Measurements from ENCODE around the gene KRTAP5-5. TPM values are rescaled to one million over a fixed set of nuclear protein-coding genes. Genes with fewer than 3 reads are reported as not detected.

Gene KRTAP5-5
- total RNA-seq, 4 donors from 2014 or later: not detected

DNA sequence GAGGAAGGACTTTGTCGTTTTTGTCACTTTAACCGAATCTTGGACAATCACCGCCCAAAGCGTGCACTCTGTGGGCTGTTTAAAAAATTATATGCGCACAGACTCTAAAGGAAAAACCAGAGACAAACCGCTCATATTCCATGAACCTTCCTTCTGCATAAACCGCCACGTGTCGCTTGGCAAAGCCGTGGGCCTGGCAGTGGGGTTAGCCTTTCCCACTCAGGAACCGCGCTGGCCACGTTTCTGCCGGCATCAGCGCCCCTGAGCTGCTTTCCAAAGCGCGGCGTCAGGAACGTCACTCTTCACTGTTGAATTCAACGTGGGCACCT is 22.8 kb downstream of the KRTAP5-5 start:
- Histone ChIP-seq H3K9me3 (no peaks in the 10 kb centered on the region), H3K27ac (replicated peaks in 1 of 4) (no peak overlapping the region), H3K4me3 (no peak overlapping the region), H3K36me3 (no peaks in the 10 kb centered on the region), H3K27me3 (peaks cover 0 to 31% (median 0%) of the 10 kb centered on the region in 4 donors), H3K4me1 (peaks cover 0 to 9% (median 8%) of the 10 kb centered on the region in 4 donors)
- no peak for DNase-seq (ENCODE audit: extremely low spot score)
- TF ChIP-seq EP300 (IDR thresholded peaks at IDR 0.05) (no peak), POLR2AphosphoS5 (IDR thresholded peaks at IDR 0.05) (no peak), POLR2A (IDR thresholded peaks at IDR 0.05; ENCODE audit: low read depth) (no peak)
- TF ChIP-seq, protein P1, sequence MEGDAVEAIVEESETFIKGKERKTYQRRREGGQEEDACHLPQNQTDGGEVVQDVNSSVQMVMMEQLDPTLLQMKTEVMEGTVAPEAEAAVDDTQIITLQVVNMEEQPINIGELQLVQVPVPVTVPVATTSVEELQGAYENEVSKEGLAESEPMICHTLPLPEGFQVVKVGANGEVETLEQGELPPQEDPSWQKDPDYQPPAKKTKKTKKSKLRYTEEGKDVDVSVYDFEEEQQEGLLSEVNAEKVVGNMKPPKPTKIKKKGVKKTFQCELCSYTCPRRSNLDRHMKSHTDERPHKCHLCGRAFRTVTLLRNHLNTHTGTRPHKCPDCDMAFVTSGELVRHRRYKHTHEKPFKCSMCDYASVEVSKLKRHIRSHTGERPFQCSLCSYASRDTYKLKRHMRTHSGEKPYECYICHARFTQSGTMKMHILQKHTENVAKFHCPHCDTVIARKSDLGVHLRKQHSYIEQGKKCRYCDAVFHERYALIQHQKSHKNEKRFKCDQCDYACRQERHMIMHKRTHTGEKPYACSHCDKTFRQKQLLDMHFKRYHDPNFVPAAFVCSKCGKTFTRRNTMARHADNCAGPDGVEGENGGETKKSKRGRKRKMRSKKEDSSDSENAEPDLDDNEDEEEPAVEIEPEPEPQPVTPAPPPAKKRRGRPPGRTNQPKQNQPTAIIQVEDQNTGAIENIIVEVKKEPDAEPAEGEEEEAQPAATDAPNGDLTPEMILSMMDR (IDR thresholded peaks at IDR 0.05): no peak
- 56% methylated on average over 20 of the region's 20 CpGs for WGBS
- intact Hi-C loops (cut with DNase I): loop anchor here (2.0 to 5.0 kb wide), 3 partner anchors 40 to 500 kb away; no protein-coding TSS in a partner anchor

DNA sequence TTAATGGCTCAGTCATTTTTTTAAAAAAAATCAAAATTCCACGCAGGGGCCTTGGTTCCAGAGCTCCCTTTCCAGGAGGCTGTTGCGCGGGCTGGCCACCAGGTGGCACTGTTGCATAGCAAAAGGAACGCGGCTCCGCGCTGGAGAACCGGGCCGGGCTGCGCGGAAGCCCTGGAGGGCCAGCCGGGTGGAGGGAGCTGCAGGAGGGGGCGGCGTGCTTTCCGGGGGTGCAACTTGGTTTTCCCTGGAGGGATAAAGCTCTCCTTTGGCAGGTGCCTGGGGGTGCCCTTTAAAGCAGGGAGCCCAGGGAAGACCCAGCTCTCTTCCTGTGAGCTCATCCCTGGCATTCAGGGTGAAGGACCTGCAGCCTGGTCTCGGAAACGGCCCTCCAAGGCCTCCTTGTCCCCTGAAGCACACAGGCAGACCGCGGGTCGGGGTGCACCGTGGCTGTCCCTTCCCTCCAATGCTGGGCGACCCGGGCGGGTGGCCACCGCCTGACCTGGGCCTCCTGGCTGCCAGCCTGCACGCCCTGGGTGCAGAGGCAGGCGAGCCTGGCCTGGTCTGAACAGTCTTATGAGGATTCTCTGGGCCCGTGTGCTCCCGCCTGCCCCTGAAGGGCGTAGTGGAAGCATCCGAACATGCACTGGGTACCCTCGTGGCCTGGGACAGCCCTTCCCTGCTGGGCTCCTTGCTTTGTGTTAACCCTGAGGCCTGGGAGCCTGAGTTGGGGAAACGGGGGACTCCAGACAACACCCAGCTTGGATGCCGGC is 23.4 kb downstream of the KRTAP5-5 start:
- Histone ChIP-seq H3K36me3 (no peaks in the 10 kb centered on the region), H3K4me3 (no peak overlapping the region), H3K4me1 (peaks cover 0 to 9% (median 8%) of the 10 kb centered on the region in 4 donors), H3K9me3 (no peaks in the 10 kb centered on the region), H3K27me3 (peaks cover 0 to 35% (median 0%) of the 10 kb centered on the region in 4 donors), H3K27ac (replicated peaks in 1 of 4) (no peak overlapping the region)
- intact Hi-C loops (cut with DNase I): loop anchor here (2.0 to 5.0 kb wide), 3 partner anchors 39 to 499 kb away; no protein-coding TSS in a partner anchor
- TF ChIP-seq, protein P1 (IDR thresholded peaks at IDR 0.05): peak; percentile 97 to 99 (median 97)
- no peak for TF ChIP-seq EP300 (IDR thresholded peaks at IDR 0.05)
- TF ChIP-seq POLR2AphosphoS5 (IDR thresholded peaks at IDR 0.05): peak in 1 of 2 donors; percentile 24
- no peak for DNase-seq (ENCODE audit: extremely low spot score)
- 96% methylated on average over 2 of the region's 34 CpGs for WGBS

DNA sequence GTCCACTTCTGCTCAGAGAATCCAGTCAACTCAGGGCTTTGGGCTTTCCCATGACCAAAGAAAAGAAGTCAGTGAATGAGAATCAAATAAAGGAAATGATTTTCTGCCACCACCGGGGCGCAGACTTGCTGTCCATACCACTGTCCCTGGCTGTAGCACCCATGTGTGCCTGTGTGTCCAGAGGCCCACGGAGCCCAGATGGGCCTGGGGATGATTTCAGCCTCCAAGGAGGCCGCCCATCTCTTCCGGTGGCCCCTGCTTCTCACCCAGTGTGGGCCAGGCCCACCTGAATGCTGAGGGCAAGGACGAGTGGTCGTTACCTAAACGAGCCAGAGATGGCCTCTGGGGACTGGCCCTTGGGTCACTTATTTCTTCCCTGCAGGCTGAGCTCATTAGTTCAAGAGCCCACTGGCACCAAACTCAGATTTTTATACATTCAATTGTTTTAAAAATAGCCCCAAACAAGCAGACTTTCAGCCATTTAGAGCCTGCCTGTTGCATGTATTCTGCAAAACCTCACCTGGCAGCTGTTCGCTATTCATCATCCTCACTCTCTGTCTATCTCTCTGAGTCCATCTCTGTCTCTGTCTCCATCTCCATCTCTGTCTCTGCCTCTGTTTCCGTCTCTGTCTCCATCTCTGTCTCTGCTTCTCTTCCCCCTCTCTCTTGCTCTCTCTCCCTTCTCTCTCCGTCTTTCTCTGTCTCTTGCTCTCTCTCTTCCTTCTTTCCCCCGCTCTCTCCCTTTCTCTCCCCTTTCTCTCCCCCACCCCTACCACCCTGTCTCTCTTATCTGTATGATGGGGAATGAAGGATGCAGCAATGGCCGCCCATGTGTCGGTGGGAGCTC is 24.2 kb downstream of the KRTAP5-5 start:
- intact Hi-C loops (cut with DNase I): loop anchor here (2.0 to 5.0 kb wide), 3 partner anchors 39 to 499 kb away; no protein-coding TSS in a partner anchor
- Histone ChIP-seq H3K4me1 (peaks cover 0 to 9% (median 8%) of the 10 kb centered on the region in 4 donors), H3K27ac (replicated peaks in 1 of 4) (no peak overlapping the region), H3K27me3 (peaks cover 0 to 36% (median 0%) of the 10 kb centered on the region in 4 donors), H3K9me3 (no peaks in the 10 kb centered on the region), H3K4me3 (no peak overlapping the region), H3K36me3 (no peaks in the 10 kb centered on the region)
- WGBS: 82% methylated on average over 14 of the region's 14 CpGs
- no peak for TF ChIP-seq POLR2AphosphoS5 (IDR thresholded peaks at IDR 0.05)
- TF ChIP-seq, protein P1 (IDR thresholded peaks at IDR 0.05): no peak
- no peak for TF ChIP-seq EP300 (IDR thresholded peaks at IDR 0.05)
- no peak for TF ChIP-seq POLR2A (IDR thresholded peaks at IDR 0.05; ENCODE audit: low read depth)
- no peak for DNase-seq (ENCODE audit: extremely low spot score)

DNA sequence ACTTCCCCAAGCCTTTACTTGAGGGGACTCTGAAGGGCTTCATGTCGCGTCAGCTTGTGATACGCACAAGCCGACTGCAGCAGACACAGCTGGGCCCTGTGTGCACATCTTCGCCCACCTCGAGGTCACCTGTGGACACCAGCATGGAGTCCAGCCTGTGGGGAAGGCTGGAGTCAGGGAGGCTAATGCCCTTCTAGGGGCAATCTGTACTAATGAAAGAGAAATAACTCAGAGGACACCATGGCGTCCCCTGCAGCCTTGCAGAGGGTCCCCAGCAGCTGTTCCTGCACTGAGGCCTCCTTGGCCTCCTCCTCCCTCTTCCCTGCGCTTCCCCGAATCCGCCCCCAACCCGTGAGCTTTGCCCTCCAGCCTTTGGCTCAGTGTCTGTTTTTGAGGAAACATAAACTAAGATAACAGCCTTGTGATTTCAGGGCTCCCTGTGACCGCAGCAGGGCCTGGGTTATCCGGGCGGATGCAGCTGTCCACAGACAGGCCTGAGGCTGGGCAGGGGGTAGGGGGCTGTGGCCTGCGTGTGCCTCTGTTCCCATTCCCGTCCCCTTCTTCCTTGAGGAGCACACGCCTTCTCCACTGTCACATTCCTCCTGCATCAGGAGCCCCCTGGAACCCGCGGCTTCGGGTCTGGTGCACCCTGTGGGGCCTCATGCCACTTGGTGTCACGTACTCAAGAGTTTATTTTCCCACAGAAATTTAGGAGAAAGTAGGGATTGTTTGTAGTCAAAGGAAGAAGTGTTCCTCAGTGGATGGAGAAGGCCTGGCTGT is 25.0 kb downstream of the KRTAP5-5 start:
- DNase-seq (ENCODE audit: extremely low spot score): no peak

More for the DNA sequence above, 25.0 kb downstream of the KRTAP5-5 start:
- no peak overlapping the region for H3K4me3 ChIP-seq
- no peaks in the 10 kb centered on the region for H3K9me3 ChIP-seq
- no peak overlapping the region for H3K27ac ChIP-seq (replicated peaks in 1 of 4)
- no peak for TF ChIP-seq POLR2AphosphoS5 (IDR thresholded peaks at IDR 0.05)
- peaks cover 0 to 9% (median 8%) of the 10 kb centered on the region in 4 donors for H3K4me1 ChIP-seq
- H3K36me3 ChIP-seq: no peaks in the 10 kb centered on the region
- H3K27me3 ChIP-seq: peaks cover 0 to 39% (median 0%) of the 10 kb centered on the region in 4 donors
- intact Hi-C loops (cut with DNase I): loop anchor here (5.0 kb wide), 2 partner anchors 38 to 498 kb away; no protein-coding TSS in a partner anchor
- 77% methylated on average over 21 of the region's 21 CpGs for WGBS

Data from esophagus muscularis mucosa (tissue), 4 donors.